GM13977 (cell line): ENCODE measurements around the gene TLR7.

ENCODE experiments used
- DNase-seq: peaks from one replicate; pipeline ENCODE4 v3.0.0; 2012; ENCODE audit warnings: low spot score
- in situ Hi-C: fragments of 300-500 bp; cut with MboI; formaldehyde crosslinking; loops from one replicate; pipeline ENCODE4 v1.12.0; 2022; ENCODE audit warnings: low sequenced_read_pairs, low pct_unique_long_range_greater_than_20kb, mixed read lengths, inconsistent platforms; ENCODE audit not compliant: unreplicated experiment
- TF ChIP-seq, protein P1 (sequence below): IDR thresholded peaks from 2 replicates; pipeline ENCODE4 v1.5.1; 2012; ENCODE audit warnings: mild to moderate bottlenecking, control low read depth; ENCODE audit not compliant: insufficient read depth; ENCODE audit errors: extremely low read depth, missing control alignments

The TLR7 gene

DNA sequence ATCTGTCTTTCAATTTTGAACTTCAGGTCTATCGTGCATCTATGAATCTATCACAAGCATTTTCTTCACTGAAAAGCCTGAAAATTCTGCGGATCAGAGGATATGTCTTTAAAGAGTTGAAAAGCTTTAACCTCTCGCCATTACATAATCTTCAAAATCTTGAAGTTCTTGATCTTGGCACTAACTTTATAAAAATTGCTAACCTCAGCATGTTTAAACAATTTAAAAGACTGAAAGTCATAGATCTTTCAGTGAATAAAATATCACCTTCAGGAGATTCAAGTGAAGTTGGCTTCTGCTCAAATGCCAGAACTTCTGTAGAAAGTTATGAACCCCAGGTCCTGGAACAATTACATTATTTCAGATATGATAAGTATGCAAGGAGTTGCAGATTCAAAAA lies 19.7 kb downstream of the TLR7 start:
- in situ Hi-C loops = no loop called here
- DNase-seq = no peak
- TF ChIP-seq, protein P1, sequence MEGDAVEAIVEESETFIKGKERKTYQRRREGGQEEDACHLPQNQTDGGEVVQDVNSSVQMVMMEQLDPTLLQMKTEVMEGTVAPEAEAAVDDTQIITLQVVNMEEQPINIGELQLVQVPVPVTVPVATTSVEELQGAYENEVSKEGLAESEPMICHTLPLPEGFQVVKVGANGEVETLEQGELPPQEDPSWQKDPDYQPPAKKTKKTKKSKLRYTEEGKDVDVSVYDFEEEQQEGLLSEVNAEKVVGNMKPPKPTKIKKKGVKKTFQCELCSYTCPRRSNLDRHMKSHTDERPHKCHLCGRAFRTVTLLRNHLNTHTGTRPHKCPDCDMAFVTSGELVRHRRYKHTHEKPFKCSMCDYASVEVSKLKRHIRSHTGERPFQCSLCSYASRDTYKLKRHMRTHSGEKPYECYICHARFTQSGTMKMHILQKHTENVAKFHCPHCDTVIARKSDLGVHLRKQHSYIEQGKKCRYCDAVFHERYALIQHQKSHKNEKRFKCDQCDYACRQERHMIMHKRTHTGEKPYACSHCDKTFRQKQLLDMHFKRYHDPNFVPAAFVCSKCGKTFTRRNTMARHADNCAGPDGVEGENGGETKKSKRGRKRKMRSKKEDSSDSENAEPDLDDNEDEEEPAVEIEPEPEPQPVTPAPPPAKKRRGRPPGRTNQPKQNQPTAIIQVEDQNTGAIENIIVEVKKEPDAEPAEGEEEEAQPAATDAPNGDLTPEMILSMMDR = no peak

DNA sequence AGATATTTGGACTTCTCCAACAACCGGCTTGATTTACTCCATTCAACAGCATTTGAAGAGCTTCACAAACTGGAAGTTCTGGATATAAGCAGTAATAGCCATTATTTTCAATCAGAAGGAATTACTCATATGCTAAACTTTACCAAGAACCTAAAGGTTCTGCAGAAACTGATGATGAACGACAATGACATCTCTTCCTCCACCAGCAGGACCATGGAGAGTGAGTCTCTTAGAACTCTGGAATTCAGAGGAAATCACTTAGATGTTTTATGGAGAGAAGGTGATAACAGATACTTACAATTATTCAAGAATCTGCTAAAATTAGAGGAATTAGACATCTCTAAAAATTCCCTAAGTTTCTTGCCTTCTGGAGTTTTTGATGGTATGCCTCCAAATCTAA lies 20.3 kb downstream of the TLR7 start:
- TF ChIP-seq, protein P1 = no peak
- DNase-seq = no peak
- in situ Hi-C loops = no loop called here

DNA sequence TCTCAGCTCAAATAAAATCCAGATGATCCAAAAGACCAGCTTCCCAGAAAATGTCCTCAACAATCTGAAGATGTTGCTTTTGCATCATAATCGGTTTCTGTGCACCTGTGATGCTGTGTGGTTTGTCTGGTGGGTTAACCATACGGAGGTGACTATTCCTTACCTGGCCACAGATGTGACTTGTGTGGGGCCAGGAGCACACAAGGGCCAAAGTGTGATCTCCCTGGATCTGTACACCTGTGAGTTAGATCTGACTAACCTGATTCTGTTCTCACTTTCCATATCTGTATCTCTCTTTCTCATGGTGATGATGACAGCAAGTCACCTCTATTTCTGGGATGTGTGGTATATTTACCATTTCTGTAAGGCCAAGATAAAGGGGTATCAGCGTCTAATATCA lies 20.9 kb downstream of the TLR7 start:
- DNase-seq = no peak
- in situ Hi-C loops = no loop called here
- TF ChIP-seq, protein P1 = no peak

DNA sequence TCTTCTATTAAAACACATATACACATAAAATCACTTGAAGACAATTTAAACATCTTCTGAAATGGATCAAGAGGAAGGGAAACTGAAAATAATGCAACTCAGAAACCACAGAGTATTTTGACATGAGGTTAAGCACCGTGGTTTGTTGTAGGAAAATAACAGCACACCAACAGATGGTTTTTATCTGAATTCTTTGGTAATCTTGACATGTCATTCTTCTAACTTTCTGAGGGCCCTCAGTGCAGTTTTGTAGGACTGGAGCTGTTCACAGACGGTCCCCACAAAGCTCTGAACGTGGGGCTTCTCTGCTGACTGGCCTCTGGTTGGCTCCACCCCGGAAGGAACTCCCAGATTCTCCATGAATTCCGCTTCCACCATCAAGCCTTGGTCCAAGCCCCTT lies 23.6 kb downstream of the TLR7 start:
- in situ Hi-C loops = loop anchor here (5.0 kb wide), 1 partner anchor 68 kb away; no protein-coding TSS in a partner anchor
- TF ChIP-seq, protein P1 = no peak
- peak; percentile 53 for DNase-seq

DNA sequence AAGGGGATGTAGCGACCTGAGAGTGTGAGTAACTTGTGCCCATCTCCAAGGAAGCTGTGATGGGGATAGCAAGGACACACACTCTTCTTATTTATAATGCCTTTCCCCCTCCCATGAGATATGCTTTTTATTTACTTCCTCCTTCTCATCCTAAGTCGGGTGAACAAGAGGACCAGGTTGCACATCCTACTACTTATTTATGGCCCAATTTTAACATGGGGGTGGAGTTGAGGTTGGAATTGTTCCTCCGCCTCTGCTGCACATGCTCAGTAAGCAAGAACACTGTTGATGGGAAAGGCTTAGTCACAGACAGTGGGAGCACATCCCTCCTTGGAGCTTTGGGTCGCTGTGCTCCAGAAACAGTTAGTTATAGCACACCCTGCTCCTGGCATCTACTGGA lies 24.3 kb downstream of the TLR7 start:
- TF ChIP-seq, protein P1 = no peak
- DNase-seq = no peak
- in situ Hi-C loops = loop anchor here (5.0 kb wide), 1 partner anchor 69 kb away; no protein-coding TSS in a partner anchor

DNA sequence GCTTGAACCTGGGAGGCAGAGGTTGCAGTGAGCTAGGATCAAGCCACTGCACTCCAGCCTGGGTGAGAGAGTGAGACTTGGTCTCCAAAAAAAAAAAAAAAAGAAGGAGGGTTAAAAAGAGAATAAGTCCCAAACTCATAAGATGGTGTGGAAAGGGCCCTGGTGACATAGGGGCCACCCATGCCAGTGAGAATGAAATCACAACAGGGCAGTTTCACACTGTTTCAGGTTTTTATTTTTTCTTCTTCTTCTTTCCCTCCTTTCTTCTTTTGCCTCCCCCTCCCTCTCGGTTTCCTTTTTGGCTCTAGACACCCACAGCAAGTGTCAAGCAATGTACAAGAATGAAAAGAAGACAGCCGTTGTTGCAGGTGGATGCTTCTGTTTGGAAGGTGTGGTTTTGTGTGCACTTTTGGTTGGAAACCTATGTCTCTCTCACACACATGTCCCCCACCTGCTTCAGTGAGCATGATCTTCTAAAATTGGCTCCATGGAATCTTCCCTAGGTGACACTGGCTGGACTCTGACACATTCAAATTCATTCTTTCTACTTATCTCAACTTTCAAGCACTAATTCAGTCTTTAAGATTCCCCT lies 25.1 kb downstream of the TLR7 start:
- DNase-seq = peak; percentile 30
- TF ChIP-seq, protein P1 = no peak
- in situ Hi-C loops = loop anchor here (5.0 kb wide), 1 partner anchor 70 kb away; no protein-coding TSS in a partner anchor
